WTC11 (cell line): ENCODE data around the gene PRKCZ. TPM values are rescaled to one million over a fixed set of nuclear protein-coding genes. Genes with fewer than 3 reads are reported as not detected.

Source experiments
- ATAC-seq: fragments of 200-7000 bp; cut with Tn5 transposase; 2 replicates; pipeline ENCODE4 v1.10.0; 2021; ENCODE audit warnings: mild to moderate bottlenecking, moderate library complexity
- CTCF ChIA-PET: fragments of 300-600 bp; sonication (Branson Sonifier 250); formaldehyde crosslinking; loops from one replicate; lab custom pipeline; 2021; ENCODE audit warnings: antibody characterized with exemption; lab: Charles Lee
- POLR2A ChIA-PET: fragments of 350-600 bp; sonication (Branson Sonifier 250); formaldehyde crosslinking; loops from one replicate; lab custom pipeline; 2021; ENCODE audit warnings: antibody characterized with exemption; lab: Charles Lee
- DNase-seq: peaks from one replicate; pipeline ENCODE4 v3.0.0; 2021; ENCODE audit warnings: low spot score
- H3K27ac Mint-ChIP-seq: 2 replicates; pipeline ENCODE4 v1.8.0; 2021; ENCODE audit warnings: mixed read lengths
- H3K27me3 Mint-ChIP-seq: 2 replicates; pipeline ENCODE4 v1.8.0; 2021; ENCODE audit warnings: low read depth, mild to moderate bottlenecking, moderate library complexity, mixed read lengths
- H3K36me3 Mint-ChIP-seq: 2 replicates; pipeline ENCODE4 v1.8.0; 2021; ENCODE audit warnings: mixed read lengths
- H3K4me1 Mint-ChIP-seq: 2 replicates; pipeline ENCODE4 v1.8.0; 2022; ENCODE audit warnings: mixed read lengths
- H3K4me3 Mint-ChIP-seq: 2 replicates; pipeline ENCODE4 v1.8.0; 2021; ENCODE audit warnings: mild to moderate bottlenecking, moderate library complexity, mixed read lengths
- H3K9me3 Mint-ChIP-seq: 2 replicates; pipeline ENCODE4 v1.8.0; 2021; ENCODE audit warnings: mixed read lengths
- CREB1 ChIP-seq: sonication (generic); formaldehyde crosslinking; IDR thresholded peaks from 2 replicates; pipeline ENCODE4 v1.8.0; 2023; ENCODE audit warnings: mild to moderate bottlenecking, missing genetic modification reagents
- FOXP1 ChIP-seq: sonication (generic); formaldehyde crosslinking; IDR thresholded peaks from 2 replicates; pipeline ENCODE4 v1.8.0; 2022; ENCODE audit warnings: missing genetic modification reagents, mild to moderate bottlenecking, moderate library complexity, borderline replicate concordance
- HMGA2 ChIP-seq: fragments of 250-450 bp; sonication (Bioruptor Pico); IDR thresholded peaks from 2 replicates; pipeline ENCODE4 v1.4.0; 2021; ENCODE audit warnings: mild to moderate bottlenecking, moderate library complexity
- JAZF1 ChIP-seq: fragments of 250-450 bp; sonication (Bioruptor Pico); IDR thresholded peaks from 2 replicates; pipeline ENCODE4 v1.9.0; 2021; ENCODE audit warnings: moderate library complexity, mild to moderate bottlenecking, inconsistent platforms
- KAT7 ChIP-seq: sonication (generic); formaldehyde crosslinking; IDR thresholded peaks from 2 replicates; pipeline ENCODE4 v1.8.1; 2023; ENCODE audit warnings: missing genetic modification reagents, mild to moderate bottlenecking, borderline replicate concordance
- MYBL2 ChIP-seq: sonication (generic); formaldehyde crosslinking; IDR thresholded peaks from 2 replicates; pipeline ENCODE4 v1.8.1; 2023; ENCODE audit warnings: mild to moderate bottlenecking, moderate library complexity, missing genetic modification reagents
- NFE2L1 ChIP-seq: sonication (generic); formaldehyde crosslinking; IDR thresholded peaks from 2 replicates; pipeline ENCODE4 v1.8.1; 2023; ENCODE audit warnings: missing genetic modification reagents
- NR2C2 ChIP-seq: sonication (generic); formaldehyde crosslinking; IDR thresholded peaks from 2 replicates; pipeline ENCODE4 v1.8.0; 2022; ENCODE audit warnings: mild to moderate bottlenecking, missing genetic modification reagents
- NR3C1 ChIP-seq: sonication (generic); formaldehyde crosslinking; conservative IDR thresholded peaks from 2 replicates; pipeline ENCODE4 v1.8.1; 2023; ENCODE audit warnings: low read depth, mild to moderate bottlenecking, missing genetic modification reagents
- OVOL2 ChIP-seq: fragments of 250-450 bp; sonication (Bioruptor Pico); IDR thresholded peaks from 2 replicates; pipeline ENCODE4 v1.9.0; 2021; ENCODE audit warnings: mild to moderate bottlenecking, borderline replicate concordance
- PRRX2 ChIP-seq: fragments of 250-450 bp; sonication (Bioruptor Pico); IDR thresholded peaks from 2 replicates; pipeline ENCODE4 v1.8.0; 2021; ENCODE audit warnings: mild to moderate bottlenecking
- ZBTB21 ChIP-seq: sonication (generic); formaldehyde crosslinking; IDR thresholded peaks from 2 replicates; pipeline ENCODE4 v1.8.1; 2023; ENCODE audit warnings: mild to moderate bottlenecking, missing genetic modification reagents, borderline replicate concordance
- ZNF232 ChIP-seq: sonication (generic); formaldehyde crosslinking; IDR thresholded peaks from 2 replicates; pipeline ENCODE4 v1.8.0; 2022; ENCODE audit warnings: mild to moderate bottlenecking, missing genetic modification reagents
- ZNF423 ChIP-seq: fragments of 250-450 bp; sonication (Bioruptor Pico); IDR thresholded peaks from 2 replicates; pipeline ENCODE4 v2.1.2; 2022; ENCODE audit warnings: mild to moderate bottlenecking, moderate library complexity
- total RNA-seq: library from RNA; stranded (reverse); gene quantifications from 3 replicates; pipeline ENCODE4 v1.2.3, GENCODE V29; 2021
- TF ChIP-seq, protein P1 (sequence below): fragments of 250-450 bp; sonication (Bioruptor Pico); IDR thresholded peaks from 2 replicates; pipeline ENCODE4 v1.8.0; 2021; ENCODE audit warnings: mild to moderate bottlenecking
- TF ChIP-seq, protein P2 (sequence below): sonication (generic); formaldehyde crosslinking; IDR thresholded peaks from 2 replicates; pipeline ENCODE4 v1.8.1; 2022; ENCODE audit warnings: mild to moderate bottlenecking, moderate library complexity, missing genetic modification reagents
- TF ChIP-seq, protein P3 (sequence below): sonication (generic); formaldehyde crosslinking; IDR thresholded peaks from 2 replicates; pipeline ENCODE4 v1.8.1; 2023; ENCODE audit warnings: mild to moderate bottlenecking, missing genetic modification reagents, moderate library complexity
- TF ChIP-seq, protein P4 (sequence below): sonication (generic); formaldehyde crosslinking; IDR thresholded peaks from 2 replicates; pipeline ENCODE4 v1.8.1; 2023; ENCODE audit warnings: mild to moderate bottlenecking, missing genetic modification reagents, moderate library complexity
- TF ChIP-seq, protein P5 (sequence below): fragments of 200-600 bp; IDR thresholded peaks from 2 replicates; pipeline ENCODE4 v1.8.0; 2022; ENCODE audit warnings: antibody characterized with exemption
- TF ChIP-seq, protein P6 (sequence below): sonication (generic); formaldehyde crosslinking; IDR thresholded peaks from 2 replicates; pipeline ENCODE4 v1.8.0; 2023; ENCODE audit warnings: missing genetic modification reagents

The PRKCZ gene
- total RNA-seq, 1 experiment from 2014 or later = 52.5 TPM

DNA sequence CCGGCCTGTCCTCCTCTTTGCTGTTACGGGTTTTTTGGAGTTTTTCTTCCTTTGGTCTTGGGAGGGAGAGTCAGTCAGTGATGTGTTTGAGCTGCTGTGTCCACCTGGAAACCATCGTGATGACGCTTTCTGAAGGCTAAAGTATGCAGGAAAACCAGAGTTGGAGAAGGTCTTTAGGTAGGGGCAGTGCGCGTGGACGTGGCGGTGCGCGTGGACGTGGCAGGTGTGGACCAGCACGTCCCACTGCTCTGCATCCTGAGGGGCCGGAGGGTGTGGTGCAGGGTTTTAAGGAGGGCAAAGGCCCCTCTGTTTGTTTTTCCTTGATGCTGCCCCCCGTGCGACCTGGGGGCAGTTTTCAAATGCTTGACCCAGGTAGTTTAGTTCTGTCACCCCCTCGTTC, 29.9 kb downstream of the PRKCZ start:
- TF ChIP-seq CREB1 (CRISPR knock-in tag) (no peak), ZBTB21 (CRISPR knock-in tag) (no peak), ZNF423 (CRISPR knock-in tag) (no peak), NR2C2 (CRISPR knock-in tag) (no peak), KAT7 (CRISPR knock-in tag) (no peak)
- CTCF ChIA-PET = no interaction called here
- peaks cover 20% of the 10 kb centered on the region for H3K9me3 Mint-ChIP-seq
- peaks cover 34% of the 10 kb centered on the region for H3K36me3 Mint-ChIP-seq
- H3K4me1 Mint-ChIP-seq = no peaks in the 10 kb centered on the region
- H3K27ac Mint-ChIP-seq = no peak overlapping the region
- POLR2A ChIA-PET = no interaction called here
- DNase-seq = no peak
- H3K27me3 Mint-ChIP-seq = no peaks in the 10 kb centered on the region; the same call in 1 of the 2 replicates
- ATAC-seq = no peak
- H3K4me3 Mint-ChIP-seq = no peak overlapping the region

DNA sequence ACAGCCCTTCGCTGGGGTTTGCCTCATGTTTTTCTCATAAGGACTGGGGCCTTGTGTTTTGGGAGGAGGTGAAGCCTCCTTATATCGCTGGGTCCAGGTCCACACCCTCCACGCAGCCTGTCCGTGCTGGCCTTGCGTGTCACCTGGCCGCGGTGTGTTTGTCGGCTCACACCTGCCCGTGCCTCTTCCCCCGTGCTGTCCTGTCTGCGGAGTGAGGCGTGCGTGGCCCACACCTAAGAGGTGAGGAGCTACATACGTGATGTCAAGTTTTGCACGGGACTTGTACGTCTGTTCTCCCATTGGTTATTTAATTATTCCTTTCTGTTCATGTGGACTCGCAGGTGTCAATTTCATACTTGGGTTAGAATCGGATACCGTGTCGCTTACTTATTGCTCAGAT, 30.7 kb downstream of the PRKCZ start:
- H3K27me3 Mint-ChIP-seq = no peaks in the 10 kb centered on the region; the same call in 1 of the 2 replicates
- TF ChIP-seq JAZF1 (no peak), OVOL2 (CRISPR knock-in tag) (no peak), ZNF232 (CRISPR knock-in tag) (no peak), PRRX2 (no peak), FOXP1 (CRISPR knock-in tag) (no peak), NR3C1 (CRISPR knock-in tag) (no peak), MYBL2 (CRISPR knock-in tag) (no peak), NFE2L1 (CRISPR knock-in tag) (no peak), HMGA2 (no peak)
- TF ChIP-seq, protein P1, sequence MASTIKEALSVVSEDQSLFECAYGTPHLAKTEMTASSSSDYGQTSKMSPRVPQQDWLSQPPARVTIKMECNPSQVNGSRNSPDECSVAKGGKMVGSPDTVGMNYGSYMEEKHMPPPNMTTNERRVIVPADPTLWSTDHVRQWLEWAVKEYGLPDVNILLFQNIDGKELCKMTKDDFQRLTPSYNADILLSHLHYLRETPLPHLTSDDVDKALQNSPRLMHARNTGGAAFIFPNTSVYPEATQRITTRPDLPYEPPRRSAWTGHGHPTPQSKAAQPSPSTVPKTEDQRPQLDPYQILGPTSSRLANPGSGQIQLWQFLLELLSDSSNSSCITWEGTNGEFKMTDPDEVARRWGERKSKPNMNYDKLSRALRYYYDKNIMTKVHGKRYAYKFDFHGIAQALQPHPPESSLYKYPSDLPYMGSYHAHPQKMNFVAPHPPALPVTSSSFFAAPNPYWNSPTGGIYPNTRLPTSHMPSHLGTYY = no peak
- TF ChIP-seq, protein P2, sequence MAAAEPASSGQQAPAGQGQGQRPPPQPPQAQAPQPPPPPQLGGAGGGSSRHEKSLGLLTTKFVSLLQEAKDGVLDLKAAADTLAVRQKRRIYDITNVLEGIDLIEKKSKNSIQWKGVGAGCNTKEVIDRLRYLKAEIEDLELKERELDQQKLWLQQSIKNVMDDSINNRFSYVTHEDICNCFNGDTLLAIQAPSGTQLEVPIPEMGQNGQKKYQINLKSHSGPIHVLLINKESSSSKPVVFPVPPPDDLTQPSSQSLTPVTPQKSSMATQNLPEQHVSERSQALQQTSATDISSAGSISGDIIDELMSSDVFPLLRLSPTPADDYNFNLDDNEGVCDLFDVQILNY (CRISPR knock-in tag) = no peak
- TF ChIP-seq, protein P3, sequence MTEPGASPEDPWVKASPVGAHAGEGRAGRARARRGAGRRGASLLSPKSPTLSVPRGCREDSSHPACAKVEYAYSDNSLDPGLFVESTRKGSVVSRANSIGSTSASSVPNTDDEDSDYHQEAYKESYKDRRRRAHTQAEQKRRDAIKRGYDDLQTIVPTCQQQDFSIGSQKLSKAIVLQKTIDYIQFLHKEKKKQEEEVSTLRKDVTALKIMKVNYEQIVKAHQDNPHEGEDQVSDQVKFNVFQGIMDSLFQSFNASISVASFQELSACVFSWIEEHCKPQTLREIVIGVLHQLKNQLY (CRISPR knock-in tag) = no peak
- TF ChIP-seq, protein P4, sequence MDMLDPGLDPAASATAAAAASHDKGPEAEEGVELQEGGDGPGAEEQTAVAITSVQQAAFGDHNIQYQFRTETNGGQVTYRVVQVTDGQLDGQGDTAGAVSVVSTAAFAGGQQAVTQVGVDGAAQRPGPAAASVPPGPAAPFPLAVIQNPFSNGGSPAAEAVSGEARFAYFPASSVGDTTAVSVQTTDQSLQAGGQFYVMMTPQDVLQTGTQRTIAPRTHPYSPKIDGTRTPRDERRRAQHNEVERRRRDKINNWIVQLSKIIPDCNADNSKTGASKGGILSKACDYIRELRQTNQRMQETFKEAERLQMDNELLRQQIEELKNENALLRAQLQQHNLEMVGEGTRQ (CRISPR knock-in tag) = no peak
- TF ChIP-seq, protein P5, sequence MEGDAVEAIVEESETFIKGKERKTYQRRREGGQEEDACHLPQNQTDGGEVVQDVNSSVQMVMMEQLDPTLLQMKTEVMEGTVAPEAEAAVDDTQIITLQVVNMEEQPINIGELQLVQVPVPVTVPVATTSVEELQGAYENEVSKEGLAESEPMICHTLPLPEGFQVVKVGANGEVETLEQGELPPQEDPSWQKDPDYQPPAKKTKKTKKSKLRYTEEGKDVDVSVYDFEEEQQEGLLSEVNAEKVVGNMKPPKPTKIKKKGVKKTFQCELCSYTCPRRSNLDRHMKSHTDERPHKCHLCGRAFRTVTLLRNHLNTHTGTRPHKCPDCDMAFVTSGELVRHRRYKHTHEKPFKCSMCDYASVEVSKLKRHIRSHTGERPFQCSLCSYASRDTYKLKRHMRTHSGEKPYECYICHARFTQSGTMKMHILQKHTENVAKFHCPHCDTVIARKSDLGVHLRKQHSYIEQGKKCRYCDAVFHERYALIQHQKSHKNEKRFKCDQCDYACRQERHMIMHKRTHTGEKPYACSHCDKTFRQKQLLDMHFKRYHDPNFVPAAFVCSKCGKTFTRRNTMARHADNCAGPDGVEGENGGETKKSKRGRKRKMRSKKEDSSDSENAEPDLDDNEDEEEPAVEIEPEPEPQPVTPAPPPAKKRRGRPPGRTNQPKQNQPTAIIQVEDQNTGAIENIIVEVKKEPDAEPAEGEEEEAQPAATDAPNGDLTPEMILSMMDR = no peak
- TF ChIP-seq, protein P6, sequence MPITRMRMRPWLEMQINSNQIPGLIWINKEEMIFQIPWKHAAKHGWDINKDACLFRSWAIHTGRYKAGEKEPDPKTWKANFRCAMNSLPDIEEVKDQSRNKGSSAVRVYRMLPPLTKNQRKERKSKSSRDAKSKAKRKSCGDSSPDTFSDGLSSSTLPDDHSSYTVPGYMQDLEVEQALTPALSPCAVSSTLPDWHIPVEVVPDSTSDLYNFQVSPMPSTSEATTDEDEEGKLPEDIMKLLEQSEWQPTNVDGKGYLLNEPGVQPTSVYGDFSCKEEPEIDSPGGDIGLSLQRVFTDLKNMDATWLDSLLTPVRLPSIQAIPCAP = no peak
- ATAC-seq = no peak
- peak overlapping the region; percentile 65 for H3K27ac Mint-ChIP-seq
- no peaks in the 10 kb centered on the region for H3K4me1 Mint-ChIP-seq
- peaks cover 20% of the 10 kb centered on the region for H3K9me3 Mint-ChIP-seq
- no peak for DNase-seq
- H3K4me3 Mint-ChIP-seq = no peak overlapping the region
- ChIA-PET CTCF (interaction anchor here (1.1 kb wide), 1 partner anchor 12 kb away, joined by 3 read pairs; no protein-coding TSS in a partner anchor), POLR2A (no interaction called here)
- peaks cover 31% of the 10 kb centered on the region for H3K36me3 Mint-ChIP-seq
